Lower lobe of right lung (tissue), 2 donors: Measurements from ENCODE around the gene ADAMTS16. TPM values are rescaled to one million over a fixed set of nuclear protein-coding genes. Genes with fewer than 3 reads are reported as not detected.

Source experiments
- ATAC-seq, 2 donors: fragments of 200-7000 bp; cut with Tn5 transposase; one replicate each; pipeline ENCODE4 v1.9.1; 2020 to 2022; ENCODE audit warnings: mild to moderate bottlenecking in 2 of 2, moderate library complexity in 2 of 2
- DNase-seq: peaks from one replicate; pipeline ENCODE4 v3.0.0-alpha.2; 2020
- H3K27ac ChIP-seq: fragments of 200-600 bp; one replicate; pipeline ENCODE4 v1.8.0; 2022
- H3K27me3 ChIP-seq: fragments of 200-600 bp; one replicate; pipeline ENCODE4 v1.8.0; 2022; ENCODE audit warnings: low read depth
- H3K36me3 ChIP-seq: fragments of 200-600 bp; one replicate; pipeline ENCODE4 v1.8.0; 2022; ENCODE audit warnings: mild to moderate bottlenecking
- H3K4me1 ChIP-seq: fragments of 200-600 bp; one replicate; pipeline ENCODE4 v1.8.0; 2022
- H3K4me3 ChIP-seq: fragments of 200-600 bp; one replicate; pipeline ENCODE4 v1.8.0; 2022; ENCODE audit warnings: mild to moderate bottlenecking
- H3K9me3 ChIP-seq: fragments of 200-600 bp; one replicate; pipeline ENCODE4 v1.8.0; 2022
- CTCF ChIP-seq: fragments of 200-600 bp; IDR thresholded peaks from one replicate; pipeline ENCODE4 v1.8.0; 2022; ENCODE audit warnings: antibody characterized with exemption, mild to moderate bottlenecking
- intact Hi-C: fragments of 100-400 bp; cut with DNase I; formaldehyde crosslinking; loops from one replicate; pipeline ENCODE4 v1.11.0; 2022
- total RNA-seq: library from RNA; stranded (reverse); fragmentation: NEBNext Ultra II Directional; extraction: Animal tissue kit (Norgen Biotek cat#: 25700); gene quantifications from one replicate; pipeline ENCODE4 v1.2.1, GENCODE V29; 2021
- donor health status: DM: no; HTN: yes; CAD: no; lungs with severe emphysema.

The ADAMTS16 gene
- total RNA-seq, 1 donor from 2014 or later: 1.1 TPM

GRCh38 chr5:5189051-5189430 is 48.9 kb downstream of the ADAMTS16 start:
- DNase-seq (no peak), ATAC-seq (no peak)
- no peak for TF ChIP-seq CTCF
- Histone ChIP-seq H3K9me3 (no peaks in the 10 kb centered on the region), H3K4me3 (no peak overlapping the region), H3K4me1 (no peaks in the 10 kb centered on the region), H3K27ac (no peak overlapping the region), H3K36me3 (no peaks in the 10 kb centered on the region), H3K27me3 (no peaks in the 10 kb centered on the region)
- intact Hi-C loops: no loop called here

GRCh38 chr5:5191906-5192305 is 51.8 kb downstream of the ADAMTS16 start:
- ATAC-seq (no peak), DNase-seq (no peak)
- intact Hi-C loops: no loop called here
- Histone ChIP-seq H3K4me3 (no peak overlapping the region), H3K27ac (no peak overlapping the region), H3K4me1 (no peaks in the 10 kb centered on the region), H3K36me3 (no peaks in the 10 kb centered on the region), H3K9me3 (no peaks in the 10 kb centered on the region), H3K27me3 (no peaks in the 10 kb centered on the region)
- TF ChIP-seq CTCF: no peak

- intact Hi-C loops: no loop called here
- Histone ChIP-seq H3K36me3 (no peaks in the 10 kb centered on the region), H3K4me1 (no peaks in the 10 kb centered on the region), H3K27ac (no peak overlapping the region), H3K9me3 (no peaks in the 10 kb centered on the region), H3K4me3 (no peak overlapping the region), H3K27me3 (no peaks in the 10 kb centered on the region)
- no peak for TF ChIP-seq CTCF
- ATAC-seq: no peak
- no peak for DNase-seq
These were observed 52.6 kb downstream of the ADAMTS16 start for GRCh38 chr5:5192681-5193080.

- Histone ChIP-seq H3K27ac (no peak overlapping the region), H3K9me3 (no peaks in the 10 kb centered on the region), H3K27me3 (no peaks in the 10 kb centered on the region), H3K4me1 (no peaks in the 10 kb centered on the region), H3K4me3 (no peak overlapping the region), H3K36me3 (no peaks in the 10 kb centered on the region)
- intact Hi-C loops: no loop called here
- DNase-seq (no peak), ATAC-seq (no peak)
- no peak for TF ChIP-seq CTCF
These were observed 55.2 kb downstream of the ADAMTS16 start for GRCh38 chr5:5195128-5195918.

GRCh38 chr5:5198135-5198534 is 58.0 kb downstream of the ADAMTS16 start:
- DNase-seq (no peak), ATAC-seq (no peak)
- Histone ChIP-seq H3K27me3 (no peaks in the 10 kb centered on the region), H3K27ac (no peak overlapping the region), H3K4me3 (no peak overlapping the region), H3K4me1 (no peaks in the 10 kb centered on the region), H3K9me3 (no peaks in the 10 kb centered on the region), H3K36me3 (no peaks in the 10 kb centered on the region)
- intact Hi-C loops: no loop called here
- no peak for TF ChIP-seq CTCF
